ENCODE results near the gene TMEFF2. TPM values are rescaled to one million over a fixed set of nuclear protein-coding genes. Genes with fewer than 3 reads are reported as not detected.

Gene TMEFF2
- total and polyA plus RNA-seq, 10 of the 15 experiments (the other 5 are each of a cell fraction or from before 2014, with no cell fraction given), result not detected

GRCh38 chr2:192072778-192073177 is 122.0 kb downstream of the TMEFF2 start:
- Histone ChIP-seq H3K4me1 (ENCODE audit: control insufficient read depth, insufficient read depth, low read length) (no peaks in the 10 kb centered on the region), H3K27ac (ENCODE audit: control insufficient read depth, insufficient read depth) (no peak overlapping the region), H2AFZ (ENCODE audit: control insufficient read depth, low read depth, low read length) (no peak overlapping the region; the same call in 1 of the 2 replicates), H3K9ac (ENCODE audit: control insufficient read depth, insufficient read depth, low read length) (no peak overlapping the region), H3K36me3 (ENCODE audit: control insufficient read depth in 2 of 2, insufficient read depth in 2 of 2, low read length in 1 of 2) (no peaks in the 10 kb centered on the region), H3K79me2 (ENCODE audit: control insufficient read depth, insufficient read depth, low read length) (no peaks in the 10 kb centered on the region), H4K20me1 (ENCODE audit: control insufficient read depth, insufficient read depth) (no peaks in the 10 kb centered on the region), H3K4me3 (no peak overlapping the region), H3K4me2 (ENCODE audit: control insufficient read depth, insufficient read depth) (no peak overlapping the region), H3K27me3 (replicated peaks in 1 of 2; ENCODE audit: control insufficient read depth in 2 of 2, insufficient read depth in 2 of 2, low read length in 1 of 2) (no peaks in the 10 kb centered on the region), H3K9me3 (replicated peaks; ENCODE audit: control insufficient read depth, insufficient read depth, low read length) (no peaks in the 10 kb centered on the region)
- no peak for TF ChIP-seq NR2F1 (conservative IDR thresholded peaks at IDR 0.05)
- no peak for TF ChIP-seq SP1 (IDR thresholded peaks at IDR 0.05; ENCODE audit: low read depth, low read length)
- no peak for TF ChIP-seq JUND (IDR thresholded peaks at IDR 0.05; ENCODE audit: low read depth, low read length)
- no peak for TF ChIP-seq MTA2 (IDR thresholded peaks at IDR 0.05; ENCODE audit: low read depth)
- no peak for TF ChIP-seq USF2 (IDR thresholded peaks at IDR 0.05; ENCODE audit: borderline replicate concordance, low read depth, low read length)
- no peak for TF ChIP-seq NBN (IDR thresholded peaks at IDR 0.05)
- TF ChIP-seq JUNB (IDR thresholded peaks at IDR 0.05), result no peak
- no peak for TF ChIP-seq CREB1 (IDR thresholded peaks at IDR 0.05; ENCODE audit: low read depth)
- TF ChIP-seq TCF7 (IDR thresholded peaks at IDR 0.05; ENCODE audit: borderline replicate concordance), result no peak
- ChIA-PET RAD21 (ENCODE audit: unreplicated experiment) (no interaction called here), POLR2A (no interaction called here), SMC1A (ENCODE audit: uncharacterized antibody, unreplicated experiment) (no interaction called here), CTCF (no interaction called here)
- intact Hi-C loops (cut with micrococcal nuclease; ENCODE audit: unreplicated experiment) (no loop called here), in situ Hi-C loops (cut with MboI) (no loop called here)
- 0% methylated on average over 1 of the region's 1 CpG for WGBS (ENCODE audit: insufficient coverage, insufficient replicate concordance, low lambda C conversion rate, missing lambda C conversion rate)
- FAIRE-seq, result no peak
- DNase-seq (ENCODE audit: low read depth, low spot score), result no peak
- BruUV-seq (replicated peaks), result no TSS peak
- ATAC-seq, result no peak; the same call in 2 of the 3 replicates

GRCh38 chr2:192072261-192072660 is 122.5 kb downstream of the TMEFF2 start:
- TF ChIP-seq MXI1 (IDR thresholded peaks at IDR 0.05; ENCODE audit: low read depth, low read length) (no peak), ZNF384 (IDR thresholded peaks at IDR 0.05; ENCODE audit: borderline replicate concordance, low read depth, low read length) (peak; percentile 61; the same call in 1 of the 2 replicates)
- FAIRE-seq (no peak), DNase-seq (ENCODE audit: low read depth, low spot score) (no peak), ATAC-seq (no peak; the same call in none of the 3 replicates)
- Histone ChIP-seq H3K79me2 (ENCODE audit: control insufficient read depth, insufficient read depth, low read length) (no peaks in the 10 kb centered on the region), H3K4me3 (no peak overlapping the region), H3K4me1 (ENCODE audit: control insufficient read depth, insufficient read depth, low read length) (no peaks in the 10 kb centered on the region), H3K4me2 (ENCODE audit: control insufficient read depth, insufficient read depth) (no peak overlapping the region), H3K36me3 (ENCODE audit: control insufficient read depth in 2 of 2, insufficient read depth in 2 of 2, low read length in 1 of 2) (no peaks in the 10 kb centered on the region), H3K27me3 (replicated peaks in 1 of 2; ENCODE audit: control insufficient read depth in 2 of 2, insufficient read depth in 2 of 2, low read length in 1 of 2) (no peaks in the 10 kb centered on the region), H4K20me1 (ENCODE audit: control insufficient read depth, insufficient read depth) (no peaks in the 10 kb centered on the region), H3K27ac (ENCODE audit: control insufficient read depth, insufficient read depth) (no peak overlapping the region), H2AFZ (ENCODE audit: control insufficient read depth, low read depth, low read length) (no peak overlapping the region; the same call in 1 of the 2 replicates), H3K9ac (ENCODE audit: control insufficient read depth, insufficient read depth, low read length) (no peak overlapping the region), H3K9me3 (replicated peaks; ENCODE audit: control insufficient read depth, insufficient read depth, low read length) (no peaks in the 10 kb centered on the region)
- 2% methylated on average over 2 of the region's 2 CpGs for WGBS (ENCODE audit: insufficient coverage, insufficient replicate concordance, low lambda C conversion rate, missing lambda C conversion rate)
- CTCF ChIA-PET, result no interaction called here
- intact Hi-C loops (cut with micrococcal nuclease; ENCODE audit: unreplicated experiment) (no loop called here), in situ Hi-C loops (cut with MboI) (no loop called here)
- SMC1A ChIA-PET (ENCODE audit: uncharacterized antibody, unreplicated experiment), result interaction anchor here (1.1 to 1.3 kb wide), 3 partner anchors 16 to 201 kb away, joined by 3 to 5 read pairs (median 3); no protein-coding TSS in a partner anchor
- RAD21 ChIA-PET (ENCODE audit: unreplicated experiment), result no interaction called here
- BruUV-seq (replicated peaks), result no TSS peak
- POLR2A ChIA-PET, result no interaction called here
